Caco-2 (cell line): ENCODE measurements around the gene KDM6B. TPM values are rescaled to one million over a fixed set of nuclear protein-coding genes. Genes with fewer than 3 reads are reported as not detected.

Source experiments
- BruUV-seq: library from RNA; stranded (reverse); fragments of 400-500 nt; replicated peaks from 2 replicates; lab custom pipeline; 2021; lab: Mats Ljungman, UMichigan
- CTCF ChIA-PET: fragments of 300-600 bp; sonication (Branson Sonifier 250); formaldehyde crosslinking; loops from one replicate; lab custom pipeline; 2022; ENCODE audit warnings: antibody characterized with exemption; lab: Charles Lee
- POLR2A ChIA-PET: fragments of 300-600 bp; sonication (Branson Sonifier 250); formaldehyde crosslinking; loops from one replicate; lab custom pipeline; 2022; ENCODE audit warnings: antibody characterized with exemption; lab: Charles Lee
- DNase-seq, 2 experiments: peaks; one replicate each; pipeline versions ENCODE4 v3.0.0 to v3.0.0-alpha.2; 2020 to 2022
- H3K27me3 ChIP-seq: replicated peaks from 2 replicates; pipeline ENCODE4 v1.6.0; 2011; ENCODE audit warnings: low read length; ENCODE audit not compliant: control insufficient read depth, insufficient read depth
- H3K36me3 ChIP-seq: 2 replicates; pipeline ENCODE4 v1.5.1; 2011; ENCODE audit warnings: low read length; ENCODE audit not compliant: control insufficient read depth, insufficient read depth
- H3K4me1 ChIP-seq: fragments of 250-450 bp; sonication (Bioruptor Pico); 2 replicates; pipeline ENCODE4 v1.5.1; 2020; ENCODE audit warnings: mild to moderate bottlenecking
- H3K4me3 ChIP-seq: 2 replicates; pipeline ENCODE4 v1.5.1; 2011; ENCODE audit warnings: low read depth, mild to moderate bottlenecking, control low read depth, low read length
- H3K9me3 ChIP-seq: fragments of 250-450 bp; sonication (Bioruptor Pico); 2 replicates; pipeline ENCODE4 v1.5.1; 2020; ENCODE audit warnings: mild to moderate bottlenecking, moderate library complexity
- H3K27ac Mint-ChIP-seq: one replicate; pipeline ENCODE4 v1.8.0; 2022; ENCODE audit warnings: mixed read lengths; ENCODE audit not compliant: unreplicated experiment
- H3K27me3 Mint-ChIP-seq: one replicate; pipeline ENCODE4 v1.8.0; 2022; ENCODE audit warnings: mixed read lengths; ENCODE audit not compliant: insufficient read depth, unreplicated experiment
- H3K36me3 Mint-ChIP-seq: one replicate; pipeline ENCODE4 v1.8.0; 2022; ENCODE audit warnings: mild to moderate bottlenecking, mixed read lengths; ENCODE audit not compliant: insufficient read depth, unreplicated experiment
- H3K4me1 Mint-ChIP-seq: one replicate; pipeline ENCODE4 v1.8.0; 2022; ENCODE audit warnings: low read depth, mixed read lengths; ENCODE audit not compliant: unreplicated experiment
- H3K4me3 Mint-ChIP-seq: one replicate; pipeline ENCODE4 v1.8.0; 2022; ENCODE audit warnings: mild to moderate bottlenecking, moderate library complexity, mixed read lengths; ENCODE audit not compliant: unreplicated experiment
- H3K9me3 Mint-ChIP-seq: one replicate; pipeline ENCODE4 v1.8.0; 2022; ENCODE audit warnings: mixed read lengths; ENCODE audit not compliant: unreplicated experiment
- intact Hi-C: fragments of 100-400 bp; cut with micrococcal nuclease; formaldehyde crosslinking; loops from one replicate; pipeline ENCODE4 v1.10.0; 2022; ENCODE audit not compliant: unreplicated experiment
- total RNA-seq: library from RNA; stranded (reverse); gene quantifications from 2 replicates; pipeline ENCODE4 v1.2.3, GENCODE V29; 2022
- TF ChIP-seq, protein P1 (sequence below), 2 experiments: fragments of 200-600 bp in 1 of 2; IDR thresholded peaks; 1 replicate in 1 of 2; 2 replicates in 1 of 2; pipeline versions ENCODE4 v1.5.1 to v1.8.0; 2011 to 2022; ENCODE audit warnings: antibody characterized with exemption in 1 of 2, control low read depth in 1 of 2, inconsistent platforms in 1 of 2, low read depth in 1 of 2, low read length in 1 of 2, mild to moderate bottlenecking in 1 of 2, moderate library complexity in 1 of 2; ENCODE audit not compliant: insufficient read depth in 1 of 2, severe bottlenecking in 1 of 2, unreplicated experiment in 1 of 2

KDM6B gene
- total RNA-seq, 1 experiment from 2014 or later, result 27.9 TPM

DNA sequence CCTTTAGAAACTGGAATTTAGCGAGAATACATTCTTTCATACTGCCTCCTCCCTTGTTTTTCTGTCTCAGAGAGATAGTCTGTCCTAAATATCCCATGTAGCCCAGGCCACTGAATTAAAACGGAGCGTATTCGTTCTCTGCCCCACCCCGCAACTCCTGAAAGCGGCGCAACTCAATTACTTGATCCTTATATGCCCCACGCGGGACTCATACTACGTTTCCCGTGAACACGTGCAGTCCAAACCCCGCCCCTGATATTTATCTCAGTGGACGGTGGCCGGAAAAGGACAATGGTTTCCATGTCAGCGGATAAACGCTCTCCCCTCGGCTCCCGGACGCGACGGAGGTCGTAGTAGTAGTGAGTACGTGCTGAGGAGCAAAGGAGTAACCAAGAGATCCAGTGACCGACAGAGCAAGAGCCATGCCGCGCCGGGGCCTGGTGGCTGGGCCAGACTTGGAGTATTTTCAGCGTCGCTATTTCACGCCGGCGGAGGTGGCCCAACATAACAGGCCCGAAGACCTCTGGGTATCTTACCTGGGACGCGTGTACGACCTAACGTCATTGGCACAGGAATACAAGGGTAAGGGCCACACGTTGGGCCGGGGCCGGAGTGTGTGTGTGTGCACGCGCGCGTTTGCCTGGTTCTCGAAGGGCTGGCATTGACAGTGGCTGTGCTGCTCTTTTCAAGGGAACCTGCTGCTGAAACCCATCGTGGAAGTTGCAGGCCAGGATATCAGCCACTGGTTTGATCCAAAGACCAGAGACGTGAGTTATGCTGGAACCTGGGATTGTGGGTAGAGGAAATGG is 23.9 kb downstream of the KDM6B start, which contains the start of gene CYB5D1:
CYB5D1 (plus strand) TSS at position 291 of the 809 bp plus-strand sequence; CDS start at position 423, 132 bp downstream.
- ChIA-PET POLR2A (interaction anchor here (0.7 to 1.5 kb wide), 6 partner anchors 14 to 243 kb away, joined by 3 to 27 read pairs (median 6); partner anchors contain the start of gene KDM6B), CTCF (interaction anchor here (0.6 to 1.5 kb wide), 17 partner anchors 13 to 207 kb away, joined by 3 to 8 read pairs (median 4); partner anchors contain the start of genes ATP1B2, CNTROB, KDM6B and TRAPPC1)
- H3K4me1 Mint-ChIP-seq, result peaks cover 10% of the 10 kb centered on the region
- intact Hi-C loops, result loop anchor here (1.0 to 2.0 kb wide), 3 partner anchors 15 to 36 kb away; no protein-coding TSS in a partner anchor
- no peaks in the 10 kb centered on the region for H3K27me3 ChIP-seq
- peak; percentile 79 to 87 for DNase-seq
- no peaks in the 10 kb centered on the region for H3K36me3 ChIP-seq
- no peaks in the 10 kb centered on the region for H3K4me1 ChIP-seq
- no peaks in the 10 kb centered on the region for H3K9me3 Mint-ChIP-seq
- peak within 1 kb of the TSS; percentile 49 for H3K4me3 ChIP-seq
- no TSS peak for BruUV-seq
- no peaks in the 10 kb centered on the region for H3K27me3 Mint-ChIP-seq
- H3K36me3 Mint-ChIP-seq, result peaks cover 24% of the 10 kb centered on the region
- TF ChIP-seq, protein P1, sequence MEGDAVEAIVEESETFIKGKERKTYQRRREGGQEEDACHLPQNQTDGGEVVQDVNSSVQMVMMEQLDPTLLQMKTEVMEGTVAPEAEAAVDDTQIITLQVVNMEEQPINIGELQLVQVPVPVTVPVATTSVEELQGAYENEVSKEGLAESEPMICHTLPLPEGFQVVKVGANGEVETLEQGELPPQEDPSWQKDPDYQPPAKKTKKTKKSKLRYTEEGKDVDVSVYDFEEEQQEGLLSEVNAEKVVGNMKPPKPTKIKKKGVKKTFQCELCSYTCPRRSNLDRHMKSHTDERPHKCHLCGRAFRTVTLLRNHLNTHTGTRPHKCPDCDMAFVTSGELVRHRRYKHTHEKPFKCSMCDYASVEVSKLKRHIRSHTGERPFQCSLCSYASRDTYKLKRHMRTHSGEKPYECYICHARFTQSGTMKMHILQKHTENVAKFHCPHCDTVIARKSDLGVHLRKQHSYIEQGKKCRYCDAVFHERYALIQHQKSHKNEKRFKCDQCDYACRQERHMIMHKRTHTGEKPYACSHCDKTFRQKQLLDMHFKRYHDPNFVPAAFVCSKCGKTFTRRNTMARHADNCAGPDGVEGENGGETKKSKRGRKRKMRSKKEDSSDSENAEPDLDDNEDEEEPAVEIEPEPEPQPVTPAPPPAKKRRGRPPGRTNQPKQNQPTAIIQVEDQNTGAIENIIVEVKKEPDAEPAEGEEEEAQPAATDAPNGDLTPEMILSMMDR (IDR thresholded peaks at IDR 0.05; ENCODE audit: insufficient read depth in 1 of 2, low read depth in 1 of 2, low read length in 1 of 2, severe bottlenecking in 1 of 2, unreplicated experiment in 1 of 2), result no peak
- H3K27ac Mint-ChIP-seq, result no peak within 1 kb of the TSS
- H3K9me3 ChIP-seq, result no peaks in the 10 kb centered on the region
- no peak within 1 kb of the TSS for H3K4me3 Mint-ChIP-seq

DNA sequence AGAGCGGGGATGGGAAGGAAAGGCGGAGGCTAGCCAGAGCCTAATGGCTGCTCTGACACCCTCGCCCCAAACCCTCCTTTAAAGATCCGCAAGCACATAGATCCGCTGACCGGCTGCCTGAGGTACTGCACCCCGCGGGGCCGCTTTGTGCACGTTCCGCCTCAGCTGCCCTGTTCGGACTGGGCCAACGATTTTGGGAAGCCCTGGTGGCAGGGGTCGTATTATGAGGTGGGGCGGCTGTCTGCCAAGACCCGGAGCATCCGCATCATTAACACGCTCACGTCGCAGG is 24.4 kb downstream of the KDM6B start:
- no peaks in the 10 kb centered on the region for H3K27me3 Mint-ChIP-seq
- Histone ChIP-seq H3K36me3 (no peaks in the 10 kb centered on the region), H3K27me3 (no peaks in the 10 kb centered on the region), H3K4me1 (peaks cover 2% of the 10 kb centered on the region; the same call in 1 of the 2 replicates), H3K4me3 (peak overlapping the region; percentile 49), H3K9me3 (no peaks in the 10 kb centered on the region)
- no peaks in the 10 kb centered on the region for H3K9me3 Mint-ChIP-seq
- H3K4me3 Mint-ChIP-seq, result no peak overlapping the region
- POLR2A ChIA-PET, result no interaction called here
- H3K36me3 Mint-ChIP-seq, result peaks cover 24% of the 10 kb centered on the region
- DNase-seq, result peak; percentile 52 to 59
- H3K27ac Mint-ChIP-seq, result no peak overlapping the region
- H3K4me1 Mint-ChIP-seq, result peaks cover 14% of the 10 kb centered on the region
- TSS peak; percentile 10 for BruUV-seq
- CTCF ChIA-PET, result no interaction called here
- TF ChIP-seq, protein P1 (IDR thresholded peaks at IDR 0.05; ENCODE audit: insufficient read depth in 1 of 2, low read depth in 1 of 2, low read length in 1 of 2, severe bottlenecking in 1 of 2, unreplicated experiment in 1 of 2), result peak in 1 of 2 experiments; percentile 23
- intact Hi-C loops, result no loop called here

DNA sequence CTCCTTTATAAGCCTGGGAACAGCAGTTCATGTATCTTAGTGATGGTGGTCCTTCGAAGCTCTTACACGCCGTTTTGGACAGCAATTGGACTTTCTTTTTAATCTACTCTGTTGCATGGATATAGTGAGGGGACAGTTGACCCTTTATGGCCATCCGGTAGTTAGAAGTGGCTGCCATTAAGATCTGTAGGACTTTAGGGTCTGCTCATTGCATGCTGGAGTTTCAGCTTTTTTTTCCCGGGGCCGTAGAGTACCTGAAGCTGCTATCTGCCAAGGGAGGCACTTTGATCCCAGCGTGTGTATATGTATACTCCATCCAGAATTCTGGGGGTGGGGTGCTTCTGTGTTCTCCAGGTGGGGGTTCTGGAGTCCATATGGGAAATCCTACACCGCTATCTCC is 25.0 kb downstream of the KDM6B start:
- H3K4me1 Mint-ChIP-seq, result peaks cover 14% of the 10 kb centered on the region
- intact Hi-C loops, result no loop called here
- BruUV-seq, result no TSS peak
- H3K9me3 ChIP-seq, result no peaks in the 10 kb centered on the region
- DNase-seq, result no peak
- H3K36me3 Mint-ChIP-seq, result peaks cover 20% of the 10 kb centered on the region
- POLR2A ChIA-PET, result no interaction called here
- H3K27me3 Mint-ChIP-seq, result no peaks in the 10 kb centered on the region
- peaks cover 8% of the 10 kb centered on the region; the same call in 1 of the 2 replicates for H3K4me1 ChIP-seq
- H3K4me3 Mint-ChIP-seq, result no peak overlapping the region
- CTCF ChIA-PET, result no interaction called here
- no peak overlapping the region for H3K4me3 ChIP-seq
- no peaks in the 10 kb centered on the region for H3K27me3 ChIP-seq
- TF ChIP-seq, protein P1 (IDR thresholded peaks at IDR 0.05; ENCODE audit: insufficient read depth in 1 of 2, low read depth in 1 of 2, low read length in 1 of 2, severe bottlenecking in 1 of 2, unreplicated experiment in 1 of 2), result no peak
- no peaks in the 10 kb centered on the region for H3K9me3 Mint-ChIP-seq
- H3K36me3 ChIP-seq, result no peaks in the 10 kb centered on the region
- H3K27ac Mint-ChIP-seq, result no peak overlapping the region
